Brain microvascular endothelial cell (primary cell): ENCODE data around the gene UCK2.

ENCODE experiments used
- DNase-seq: peaks from one replicate; pipeline ENCODE4 v3.0.0-alpha.2; 2020
- H3K27ac ChIP-seq: fragments of 250-450 bp; sonication (Bioruptor Pico); 2 replicates; pipeline ENCODE4 v1.5.1; 2020; ENCODE audit warnings: mild to moderate bottlenecking, moderate library complexity
- H3K27me3 ChIP-seq: fragments of 250-450 bp; sonication (Bioruptor Pico); replicated peaks from 2 replicates; pipeline ENCODE4 v1.5.1; 2020; ENCODE audit warnings: mild to moderate bottlenecking
- H3K36me3 ChIP-seq: fragments of 250-450 bp; sonication (Bioruptor Pico); replicated peaks from 2 replicates; pipeline ENCODE4 v1.5.1; 2020; ENCODE audit warnings: mild to moderate bottlenecking
- H3K4me3 ChIP-seq: 2 replicates; pipeline ENCODE4 v1.5.1; 2011; ENCODE audit warnings: low read depth, mild to moderate bottlenecking, control low read depth, low read length, moderate library complexity
- CTCF ChIP-seq: IDR thresholded peaks from 2 replicates; pipeline ENCODE4 v1.5.1; 2011; ENCODE audit warnings: low read depth, mild to moderate bottlenecking, moderate library complexity, low read length, control low read depth, inconsistent platforms; ENCODE audit errors: missing control alignments
- in situ Hi-C: cut with HindIII; loops from 2 replicates; pipeline ENCODE4 v1.10.0; 2017; ENCODE audit warnings: low sequenced_read_pairs, low pct_ligation_motif_present

UCK2 gene

GRCh38 chr1:165847486-165847885 lies 20.1 kb downstream of the UCK2 start:
- no peak overlapping the region for H3K4me3 ChIP-seq
- in situ Hi-C loops: no loop called here
- H3K36me3 ChIP-seq: no peaks in the 10 kb centered on the region
- no peaks in the 10 kb centered on the region for H3K27me3 ChIP-seq
- no peak for DNase-seq
- H3K27ac ChIP-seq: no peak overlapping the region
- TF ChIP-seq CTCF: no peak

GRCh38 chr1:165849353-165850133 lies 22.1 kb downstream of the UCK2 start:
- TF ChIP-seq CTCF: no peak
- Histone ChIP-seq H3K27ac (no peak overlapping the region), H3K27me3 (no peaks in the 10 kb centered on the region), H3K36me3 (no peaks in the 10 kb centered on the region), H3K4me3 (no peak overlapping the region)
- DNase-seq: no peak
- in situ Hi-C loops: no loop called here

- Histone ChIP-seq H3K27me3 (no peaks in the 10 kb centered on the region), H3K4me3 (no peak overlapping the region), H3K27ac (peak overlapping the region; percentile 6), H3K36me3 (no peaks in the 10 kb centered on the region)
- TF ChIP-seq CTCF: no peak
- DNase-seq: peak; percentile 57
- in situ Hi-C loops: no loop called here
Measured at GRCh38 chr1:165851034-165851658, 23.7 kb downstream of the UCK2 start.

GRCh38 chr1:165852871-165853270 lies 25.5 kb downstream of the UCK2 start:
- DNase-seq: no peak
- Histone ChIP-seq H3K27ac (peak overlapping the region; percentile 89), H3K27me3 (no peaks in the 10 kb centered on the region), H3K4me3 (no peak overlapping the region), H3K36me3 (no peaks in the 10 kb centered on the region)
- TF ChIP-seq CTCF: no peak
- in situ Hi-C loops: no loop called here

- H3K36me3 ChIP-seq: no peaks in the 10 kb centered on the region
- H3K4me3 ChIP-seq: no peak overlapping the region
- H3K27me3 ChIP-seq: no peaks in the 10 kb centered on the region
- peak overlapping the region; percentile 89 for H3K27ac ChIP-seq
- in situ Hi-C loops: no loop called here
- no peak for DNase-seq
- no peak for TF ChIP-seq CTCF
Measured at GRCh38 chr1:165853528-165854075, 26.2 kb downstream of the UCK2 start.
